HCT116 (cell line): ENCODE results near the gene IP6K2. TPM values are rescaled to one million over a fixed set of nuclear protein-coding genes. Genes with fewer than 3 reads are reported as not detected.

Experiments
- ATAC-seq: fragments of 200-7000 bp; cut with Tn5 transposase; 2 replicates; pipeline ENCODE4 v1.9.1; 2020; ENCODE audit warnings: mild to moderate bottlenecking, moderate library complexity
- BruUV-seq: library from RNA; stranded (reverse); fragments of 400-500 nt; replicated peaks from 2 replicates; lab custom pipeline; 2021; lab: Mats Ljungman, UMichigan
- CTCF ChIA-PET: fragments of 300-600 bp; sonication (Branson Sonifier 250); formaldehyde crosslinking; loops from one replicate; lab custom pipeline; 2021; ENCODE audit warnings: antibody characterized with exemption; lab: Charles Lee
- POLR2A ChIA-PET: fragments of 300-600, 350-600 bp; sonication (Branson Sonifier 250); formaldehyde crosslinking; loops from one replicate; lab custom pipeline; 2021; ENCODE audit warnings: antibody characterized with exemption; lab: Charles Lee
- RAD21 ChIA-PET, 2 experiments: fragments of 300-600 bp; sonication (Branson Sonifier 250); formaldehyde crosslinking; loops; one replicate each; lab custom pipeline; 2023; ENCODE audit warnings: low total read pairs in 2 of 2; ENCODE audit not compliant: uncharacterized antibody in 2 of 2, unreplicated experiment in 2 of 2, low non-redundant PET in 1 of 2; lab: Charles Lee
- DNase-seq: peaks from one replicate; pipeline ENCODE4 v3.0.0-alpha.2; 2010; ENCODE audit warnings: low read depth, low spot score
- H2AFZ ChIP-seq: fragments of 200-600 bp; shearing (Covaris generic), sonication (generic); 2 replicates; pipeline ENCODE4 v1.6.1; 2017; ENCODE audit warnings: low read depth, mixed run types, mixed read lengths, antibody characterized with exemption, low read length; ENCODE audit not compliant: poor library complexity, severe bottlenecking
- H3K27ac ChIP-seq: 2 replicates; pipeline ENCODE4 v1.5.1; 2012; ENCODE audit warnings: low read depth, low read length
- H3K27me3 ChIP-seq: fragments of 200-600 bp; sonication (generic); 2 replicates; pipeline ENCODE4 v1.6.1; 2016; ENCODE audit warnings: mixed run types, low read length, mixed read lengths; ENCODE audit not compliant: insufficient read depth
- H3K36me3 ChIP-seq, 2 experiments: fragments of 200-500 bp in 1 of 2; fragments of 200-600 bp in 1 of 2; sonication (Bioruptor generic) in 1 of 2; sonication (generic) in 1 of 2; 2 replicates each; pipeline versions ENCODE4 v1.5.1 to v1.6.1; 2014 to 2016; ENCODE audit warnings: low read length in 2 of 2, inconsistent platforms in 1 of 2, mixed read lengths in 1 of 2, mixed run types in 1 of 2; ENCODE audit not compliant: insufficient read depth in 2 of 2, control insufficient read depth in 1 of 2
- H3K4me1 ChIP-seq, 2 experiments: fragments of 200-600 bp in 1 of 2; sonication (generic) in 1 of 2; 2 replicates each; pipeline versions ENCODE4 v1.5.1 to v1.6.1; 2012 to 2017; ENCODE audit warnings: low read length in 2 of 2, inconsistent platforms in 1 of 2, mild to moderate bottlenecking in 1 of 2, mixed read lengths in 1 of 2, mixed run types in 1 of 2, moderate library complexity in 1 of 2; ENCODE audit not compliant: insufficient read depth in 2 of 2, control insufficient read depth in 1 of 2
- H3K4me2 ChIP-seq: fragments of 200-600 bp; sonication (generic); 2 replicates; pipeline ENCODE4 v1.6.1; 2017; ENCODE audit warnings: mixed run types, low read length, mixed read lengths
- H3K4me3 ChIP-seq, 2 experiments: fragments of 200-600 bp in 1 of 2; sonication (generic) in 1 of 2; replicated peaks in 1 of 2; 2 replicates each; pipeline ENCODE4 v1.5.1; 2011 to 2016; ENCODE audit warnings: low read length in 2 of 2, control low read depth in 1 of 2, low read depth in 1 of 2, mild to moderate bottlenecking in 1 of 2, mixed read lengths in 1 of 2, mixed run types in 1 of 2
- H3K79me2 ChIP-seq: fragments of 200-600 bp; sonication (generic); 2 replicates; pipeline ENCODE4 v1.6.1; 2017; ENCODE audit warnings: mild to moderate bottlenecking, mixed run types, low read length, moderate library complexity, mixed read lengths; ENCODE audit not compliant: insufficient read depth
- H3K9ac ChIP-seq: fragments of 200-600 bp; sonication (generic); 2 replicates; pipeline ENCODE4 v1.6.1; 2016; ENCODE audit warnings: low read length, mixed read lengths
- H3K9me2 ChIP-seq: fragments of 200-600 bp; sonication (generic), shearing (Covaris generic); 2 replicates; pipeline ENCODE4 v1.6.1; 2017; ENCODE audit warnings: mixed run types, mild to moderate bottlenecking, moderate library complexity; ENCODE audit not compliant: insufficient read depth
- H3K9me3 ChIP-seq, 2 experiments: fragments of 200-500 bp in 1 of 2; fragments of 200-600 bp in 1 of 2; sonication (Bioruptor generic) in 1 of 2; sonication (generic) in 1 of 2; 2 replicates each; pipeline ENCODE4 v1.6.1; 2014 to 2017; ENCODE audit warnings: low read length in 2 of 2, mixed read lengths in 2 of 2, inconsistent platforms in 1 of 2, low read depth in 1 of 2, mild to moderate bottlenecking in 1 of 2, mixed run types in 1 of 2, moderate library complexity in 1 of 2; ENCODE audit not compliant: control insufficient read depth in 1 of 2, insufficient read depth in 1 of 2
- H4K20me1 ChIP-seq: fragments of 200-600 bp; sonication (generic), shearing (Covaris generic); 2 replicates; pipeline ENCODE4 v1.6.1; 2017; ENCODE audit warnings: mixed run types, mild to moderate bottlenecking, moderate library complexity; ENCODE audit not compliant: insufficient read depth
- ATF3 ChIP-seq: IDR thresholded peaks from 2 replicates; pipeline ENCODE4 v1.6.1; 2012
- CEBPB ChIP-seq: IDR thresholded peaks from 2 replicates; pipeline ENCODE4 v1.6.1; 2012; ENCODE audit warnings: low read depth
- ELF1 ChIP-seq: IDR thresholded peaks from 2 replicates; pipeline ENCODE4 v1.6.1; 2012; ENCODE audit warnings: low read depth, borderline replicate concordance
- EZH2phosphoT487 ChIP-seq: fragments of 200-600 bp; IDR thresholded peaks from 2 replicates; pipeline ENCODE4 v1.6.1; 2018; ENCODE audit warnings: antibody characterized with exemption, borderline replicate concordance
- POLR2AphosphoS5 ChIP-seq: IDR thresholded peaks from 2 replicates; pipeline ENCODE4 v1.6.1; 2011; ENCODE audit warnings: mild to moderate bottlenecking, low read depth, low read length, moderate library complexity
- REST ChIP-seq: IDR thresholded peaks from 2 replicates; pipeline ENCODE4 v1.6.1; 2012; ENCODE audit warnings: low read depth
- ZNF274 ChIP-seq: fragments of 200-500 bp; sonication (Bioruptor generic); IDR thresholded peaks from 2 replicates; pipeline ENCODE4 v1.6.1; 2014; ENCODE audit warnings: mild to moderate bottlenecking, low read depth, low read length, inconsistent platforms
- intact Hi-C: fragments of 100-400 bp; cut with micrococcal nuclease; formaldehyde crosslinking; loops from 2 replicates; pipeline ENCODE4 v1.10.0; 2022
- total RNA-seq: library from RNA; stranded (reverse); gene quantifications from one replicate; pipeline ENCODE4 v1.2.1, GENCODE V29; 2021; ENCODE audit not compliant: unreplicated experiment

Gene IP6K2
- total RNA-seq, 1 experiment from 2014 or later = 89.5 TPM

- no TSS peak for BruUV-seq
- CTCF ChIA-PET = interaction anchor here (1.0 kb wide), 1 partner anchor 8 kb away, joined by 3 read pairs; no protein-coding TSS in a partner anchor
- H3K79me2 ChIP-seq = peaks cover 98% of the 10 kb centered on the region
Observed at GRCh38 chr3:48696601-48697000, 20.4 kb downstream of the IP6K2 start.

More at GRCh38 chr3:48696601-48697000, 20.4 kb downstream of the IP6K2 start:
- Histone ChIP-seq H3K9me2 (no peaks in the 10 kb centered on the region), H3K4me1 (peaks cover 27 to 40% of the 10 kb centered on the region in 2 experiments), H3K27ac (no peak overlapping the region), H2AFZ (no peak overlapping the region), H3K36me3 (peaks cover 46 to 51% of the 10 kb centered on the region in 2 experiments), H3K27me3 (no peaks in the 10 kb centered on the region), H3K9ac (0 out of 2 replicates have a peak overlapping the region, but pooled peaks have one; percentile 1), H3K9me3 (no peaks in the 10 kb centered on the region), H3K4me2 (peak overlapping the region; percentile 3; the same call in 1 of the 2 replicates)
- RAD21 ChIA-PET = no interaction called here
- intact Hi-C loops = no loop called here
- TF ChIP-seq POLR2AphosphoS5 = no peak
- no peak for TF ChIP-seq CEBPB
- no peak for TF ChIP-seq ZNF274
- TF ChIP-seq REST = no peak
- TF ChIP-seq EZH2phosphoT487 = no peak
- 0 out of 2 replicates have a peak, but pooled peaks have one; percentile 21 for TF ChIP-seq ATF3
- no peak for TF ChIP-seq ELF1
- TF ChIP-seq, all 23 proteins: peak for 1
- POLR2A ChIA-PET = no interaction called here
- no peak for ATAC-seq
- Histone ChIP-seq H3K4me3 (no peak overlapping the region), H4K20me1 (peaks cover 24% of the 10 kb centered on the region; the same call in 1 of the 2 replicates)
- DNase-seq = no peak
